ENCODE results near the gene TMPRSS9. TPM values are rescaled to one million over a fixed set of nuclear protein-coding genes. Genes with fewer than 3 reads are reported as not detected.

The TMPRSS9 gene
- total RNA-seq, 1 experiment from 2014 or later = not detected

DNA sequence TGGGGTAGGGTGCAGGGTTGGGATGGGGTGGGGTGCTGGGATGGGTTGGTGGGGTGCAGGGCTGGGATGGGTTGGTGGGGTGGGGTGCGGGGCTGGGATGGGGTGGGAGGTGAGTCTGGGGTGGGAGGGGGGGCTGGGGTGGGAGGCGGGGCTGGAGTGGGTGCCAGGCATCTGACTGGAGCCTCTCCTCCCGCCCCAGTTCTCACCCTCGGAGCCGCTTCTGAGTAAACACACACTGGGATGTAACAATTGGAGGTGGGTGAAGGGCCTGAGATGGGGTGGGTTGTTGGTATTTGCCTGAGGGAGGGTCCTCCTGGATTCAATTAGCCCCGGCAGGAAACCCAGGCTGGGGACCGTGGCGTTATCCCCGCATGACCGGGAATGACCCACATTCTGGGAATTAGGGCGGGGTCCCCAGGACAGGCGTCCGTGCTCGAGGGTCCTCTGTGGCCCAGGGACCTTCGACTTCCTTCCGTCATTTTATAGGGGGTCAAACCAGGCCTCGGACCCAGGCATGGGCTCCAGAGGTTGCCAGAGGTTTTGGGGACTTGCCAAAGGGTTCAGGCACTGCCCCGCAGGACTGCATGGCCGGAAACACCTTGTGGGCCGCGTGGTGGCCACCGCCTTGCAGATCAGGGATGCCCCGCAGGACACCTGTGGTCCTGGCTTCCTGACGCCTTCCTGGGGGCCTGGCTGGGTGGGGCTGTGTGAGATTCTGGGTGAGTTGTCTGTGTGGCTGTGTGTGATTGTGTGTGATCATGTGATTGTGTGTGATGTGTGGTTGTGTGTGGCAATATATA, 1.4 kb downstream of the TMPRSS9 start:
- no peak for DNase-seq (ENCODE audit: low read depth)

DNA sequence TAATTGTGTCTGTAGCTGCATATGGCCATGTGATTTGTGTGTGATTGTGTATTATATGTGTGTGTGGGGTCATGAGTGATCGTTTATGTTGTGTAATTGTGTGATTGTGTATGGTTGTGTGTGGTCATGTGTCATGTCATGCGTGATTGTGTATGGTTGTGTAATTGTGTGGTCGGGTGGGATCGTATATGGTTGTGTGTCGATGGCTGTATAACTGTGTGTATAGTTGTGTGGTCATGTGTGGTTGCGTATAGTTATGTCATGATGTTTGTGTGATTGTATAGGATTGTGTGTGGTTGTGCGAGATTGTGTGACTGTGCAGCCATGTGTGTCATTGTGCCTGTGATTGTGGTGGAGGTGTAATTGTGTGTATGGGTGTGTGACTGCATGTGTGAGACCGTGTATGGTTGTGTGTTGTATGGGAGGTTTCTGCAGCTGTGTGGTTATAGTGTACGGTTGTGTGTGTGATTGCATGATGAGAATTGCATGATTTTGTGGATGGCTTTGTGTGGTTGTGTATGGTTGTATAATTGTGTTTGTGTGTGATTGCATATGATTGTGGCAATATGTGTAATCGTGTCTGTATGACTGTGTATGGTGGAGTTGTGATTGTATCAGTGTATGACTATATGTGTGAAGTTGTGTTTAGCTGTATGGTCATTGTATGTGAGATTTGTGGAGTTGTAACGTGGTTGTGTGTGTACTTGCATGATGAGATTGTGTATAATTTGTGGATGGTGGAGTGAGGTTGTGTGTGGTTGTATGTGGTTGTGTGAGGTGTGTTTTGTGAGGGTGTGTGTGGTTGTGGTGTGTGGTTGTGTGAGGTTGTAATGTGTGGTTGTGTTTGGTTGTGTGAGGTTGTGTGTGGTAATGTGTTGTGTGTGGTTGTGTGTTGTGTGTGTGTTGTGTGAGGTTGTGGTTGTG, 2.2 kb downstream of the TMPRSS9 start:
- DNase-seq (ENCODE audit: low read depth) = no peak

DNA sequence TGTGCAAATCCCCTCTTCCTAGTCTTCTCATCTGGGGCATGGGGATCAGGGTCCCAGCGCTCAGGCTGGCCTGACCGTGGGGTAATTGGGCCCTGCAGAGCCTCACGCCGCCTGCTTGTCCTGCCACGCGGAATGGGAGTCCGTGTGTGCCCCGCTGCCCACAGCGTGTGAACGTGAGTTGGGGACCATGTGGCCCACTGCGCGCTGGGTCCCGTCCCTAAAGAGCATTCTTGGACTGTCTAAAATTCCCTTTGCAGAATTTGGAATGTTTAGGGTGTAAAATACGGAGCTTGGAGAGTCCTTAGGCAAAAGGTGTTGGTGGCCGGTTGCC, 2.9 kb downstream of the TMPRSS9 start:
- DNase-seq (ENCODE audit: low read depth) = no peak

DNA sequence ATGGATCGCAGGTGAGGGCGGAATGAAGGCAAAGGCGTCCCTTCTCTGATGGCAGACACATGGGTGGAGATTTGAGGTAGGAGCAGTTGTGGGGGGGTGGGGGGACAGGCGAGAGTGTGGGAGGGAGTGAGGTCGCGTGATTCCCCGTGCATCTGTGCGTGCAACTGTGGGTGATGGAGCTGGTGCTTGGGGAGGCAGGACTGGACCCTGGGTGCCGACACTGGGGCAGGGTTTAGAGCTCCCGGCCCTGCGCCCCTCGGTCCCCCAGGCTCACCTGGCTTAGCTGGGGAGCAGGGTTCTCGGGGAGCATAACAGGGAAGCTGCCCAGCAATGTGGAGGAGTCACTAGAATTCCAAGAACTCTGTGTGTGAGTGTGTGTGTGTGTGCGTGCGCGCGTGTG, 3.4 kb downstream of the TMPRSS9 start:
- no peak for DNase-seq (ENCODE audit: low read depth)

DNA sequence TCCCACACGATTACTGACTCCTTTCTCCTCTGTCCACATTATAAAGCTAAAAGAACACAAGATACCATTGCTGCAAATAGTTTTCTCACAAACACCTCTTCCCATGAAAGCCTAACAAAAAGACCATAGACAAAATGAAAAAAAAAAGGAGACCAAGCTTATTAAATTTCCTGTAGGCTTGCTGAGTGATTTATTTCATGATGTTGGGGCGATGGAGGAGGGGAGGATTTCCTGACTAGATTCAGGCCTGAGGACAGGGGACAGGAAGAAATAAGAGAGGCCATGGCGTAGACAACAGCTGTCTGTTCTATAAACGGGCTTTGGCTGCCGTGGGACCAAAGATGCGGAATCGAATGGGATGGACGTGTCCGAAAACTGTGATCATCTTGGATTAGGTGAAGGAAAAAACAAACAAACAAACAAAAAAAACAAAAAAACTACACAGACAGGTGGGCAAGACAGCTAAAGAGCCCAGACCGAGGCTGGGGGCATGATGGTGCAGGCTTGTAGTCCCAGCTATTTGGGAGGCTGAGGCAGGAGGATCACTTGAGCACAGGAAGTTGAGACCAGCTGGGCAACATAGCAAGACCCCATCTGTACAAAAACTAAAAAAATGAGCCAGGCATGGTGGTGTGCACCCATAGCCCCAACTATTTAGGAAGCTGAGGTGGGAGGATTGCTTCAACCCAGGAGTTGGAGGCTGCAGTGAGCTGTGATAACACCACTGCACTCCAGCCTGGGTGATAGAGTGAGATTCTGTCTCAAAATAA, 5.3 kb downstream of the TMPRSS9 start:
- DNase-seq (ENCODE audit: low read depth) = no peak

DNA sequence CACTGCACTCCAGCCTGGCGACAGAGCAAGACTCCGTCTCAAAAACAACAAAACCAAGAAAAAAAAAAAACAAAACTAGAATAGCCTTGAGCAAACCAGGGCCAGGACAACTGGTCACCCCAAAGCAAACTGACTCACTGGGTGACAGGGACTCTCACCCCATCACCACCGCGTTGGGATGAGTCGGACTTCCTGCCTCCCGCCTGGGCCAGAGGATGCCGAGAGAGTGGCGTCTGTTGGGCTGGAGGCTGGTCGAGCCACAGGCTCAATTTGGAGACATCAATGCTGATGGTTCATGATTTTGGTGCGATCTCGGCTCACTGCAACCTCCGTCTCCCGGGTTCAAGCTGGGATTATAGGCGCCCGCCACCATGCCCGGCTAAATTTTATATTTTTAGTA, 11.6 kb downstream of the TMPRSS9 start:
- peak; percentile 84 for DNase-seq (ENCODE audit: low read depth)

DNA sequence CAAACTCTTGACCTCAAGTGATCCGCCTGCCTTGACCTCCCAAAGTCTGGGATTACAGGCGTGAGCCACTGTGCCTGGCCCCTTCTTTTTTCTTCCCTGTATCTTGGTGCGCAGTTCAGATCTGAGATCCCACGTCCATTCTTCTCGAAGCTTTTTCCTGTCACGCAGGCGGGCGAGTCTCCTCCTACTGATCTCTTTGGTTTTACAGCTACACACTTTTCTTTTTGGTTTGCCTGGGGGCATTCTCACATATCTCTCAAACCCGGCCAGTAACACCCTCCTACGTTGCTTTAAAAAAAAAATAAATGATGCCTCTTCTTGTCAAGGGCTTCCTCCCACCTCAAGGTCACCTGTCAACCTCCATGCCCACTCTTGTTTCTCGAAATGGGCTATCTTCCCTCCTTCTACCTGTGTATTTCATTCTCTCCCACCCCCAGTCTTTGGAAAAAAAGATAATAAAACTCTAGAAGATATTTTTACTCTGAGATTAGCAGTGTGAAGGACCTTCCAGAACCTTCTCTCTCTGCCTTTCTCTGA, 12.1 kb downstream of the TMPRSS9 start:
- DNase-seq (ENCODE audit: low read depth) = peak; percentile 75

DNA sequence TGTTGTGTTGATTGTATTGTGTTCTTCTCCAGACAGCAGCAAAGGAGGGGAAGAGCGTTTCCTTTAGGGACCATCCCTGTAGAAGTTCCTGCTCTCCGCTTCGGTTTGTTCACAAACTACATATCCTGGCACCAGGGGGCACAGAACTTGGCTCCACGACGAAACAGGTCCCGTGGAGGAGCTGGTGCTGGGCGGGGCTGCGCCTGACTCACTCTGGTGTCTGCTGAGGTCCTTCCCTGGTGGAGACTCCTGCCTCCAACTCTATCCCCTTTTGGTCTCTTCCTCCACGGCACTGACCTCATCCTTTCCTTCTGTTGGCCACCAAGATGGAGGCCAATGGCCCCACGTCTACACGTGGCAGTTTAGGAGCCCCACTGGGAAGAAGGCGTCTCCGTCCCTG, 14.7 kb downstream of the TMPRSS9 start:
- no peak for DNase-seq (ENCODE audit: low read depth)

DNA sequence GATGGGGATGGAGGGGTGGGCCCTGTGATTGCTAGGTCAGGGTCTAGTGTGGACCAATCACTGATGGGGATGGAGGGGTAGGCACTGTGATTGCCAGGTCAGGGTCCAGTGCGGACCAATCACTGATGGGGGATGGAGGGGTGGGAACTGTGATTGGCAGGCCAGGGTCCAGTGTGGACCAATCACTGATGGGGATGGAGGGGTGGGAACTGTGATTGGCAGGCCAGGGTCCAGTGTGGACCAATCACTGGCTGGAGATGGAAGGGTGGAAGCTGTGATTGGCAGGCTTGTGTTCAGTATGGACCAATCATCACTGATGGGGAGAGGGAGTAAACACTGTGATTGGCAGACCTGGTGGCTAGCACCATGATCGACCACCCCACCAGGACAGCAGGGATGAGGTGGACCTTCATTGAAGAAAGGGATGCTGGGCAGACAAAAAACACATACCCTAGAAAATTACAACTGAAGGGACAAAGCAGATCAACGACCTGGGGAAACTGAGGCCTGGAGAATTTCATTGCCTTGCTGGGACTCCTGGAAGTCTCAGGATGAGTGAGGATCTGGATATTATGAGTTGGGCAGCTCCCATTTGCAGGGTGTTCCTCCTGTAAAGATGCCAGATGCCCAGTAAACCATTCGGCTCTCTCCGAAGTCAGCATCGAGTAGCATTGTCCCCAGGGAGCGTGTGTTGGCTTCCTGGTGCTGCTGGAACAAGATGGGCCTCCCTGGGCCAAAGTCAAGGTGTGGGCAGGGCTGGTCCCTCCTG, 15.5 kb downstream of the TMPRSS9 start:
- DNase-seq (ENCODE audit: low read depth) = no peak

DNA sequence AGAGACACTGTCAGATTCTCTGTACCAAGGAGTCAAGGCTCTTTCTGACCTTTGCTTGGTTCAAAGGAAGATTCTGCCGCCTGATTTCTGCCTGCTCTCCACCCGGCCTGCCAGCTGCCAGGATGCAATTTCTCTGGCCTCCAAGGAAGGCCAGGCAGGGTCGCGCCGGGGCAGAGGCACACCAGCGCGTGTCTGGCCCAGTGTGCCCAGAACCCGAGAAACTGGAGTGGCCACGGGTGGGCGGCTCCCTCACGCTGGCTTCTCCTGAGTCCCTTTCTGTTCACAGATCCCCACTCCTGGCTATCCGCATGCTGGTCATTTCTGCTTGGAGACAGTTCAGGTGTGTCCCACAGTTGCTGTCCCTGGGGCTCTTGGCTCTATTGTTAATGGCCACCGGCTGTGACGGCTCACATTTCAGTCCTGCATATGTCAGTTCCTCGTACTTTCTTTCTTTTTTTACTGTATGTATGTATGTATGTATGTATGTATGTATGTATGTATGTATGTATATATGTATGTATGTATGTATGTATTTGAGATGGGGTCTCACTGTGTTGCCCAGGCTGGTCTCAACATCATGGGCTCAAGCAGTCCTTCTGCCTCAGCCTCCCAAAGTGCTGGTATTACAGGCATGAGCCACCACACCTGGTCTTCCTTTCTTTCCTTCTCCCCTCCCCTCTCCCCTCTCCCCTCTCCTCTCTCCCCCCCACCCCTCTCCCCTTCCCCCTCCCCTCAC, 16.9 kb downstream of the TMPRSS9 start:
- no peak for DNase-seq (ENCODE audit: low read depth)

DNA sequence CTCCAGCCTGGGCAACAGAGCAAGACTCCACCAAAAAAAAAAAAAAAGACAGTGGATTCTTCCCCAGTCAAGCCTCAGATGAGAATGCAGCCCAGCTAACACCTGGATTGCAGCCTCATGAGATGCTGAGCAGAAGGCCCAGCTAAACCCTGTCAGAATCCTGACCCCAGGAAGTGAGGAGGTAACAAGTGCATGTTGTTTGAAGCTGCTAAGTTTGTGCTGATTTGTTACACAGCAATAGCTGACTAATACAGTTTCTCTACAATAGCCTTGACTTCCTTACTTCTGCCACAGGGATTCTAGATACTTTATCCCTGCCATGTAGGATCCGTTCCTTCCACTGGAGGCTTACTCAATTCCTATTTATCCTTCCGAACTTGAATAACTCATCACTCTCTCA, 20.5 kb downstream of the TMPRSS9 start:
- DNase-seq (ENCODE audit: low read depth) = no peak

DNA sequence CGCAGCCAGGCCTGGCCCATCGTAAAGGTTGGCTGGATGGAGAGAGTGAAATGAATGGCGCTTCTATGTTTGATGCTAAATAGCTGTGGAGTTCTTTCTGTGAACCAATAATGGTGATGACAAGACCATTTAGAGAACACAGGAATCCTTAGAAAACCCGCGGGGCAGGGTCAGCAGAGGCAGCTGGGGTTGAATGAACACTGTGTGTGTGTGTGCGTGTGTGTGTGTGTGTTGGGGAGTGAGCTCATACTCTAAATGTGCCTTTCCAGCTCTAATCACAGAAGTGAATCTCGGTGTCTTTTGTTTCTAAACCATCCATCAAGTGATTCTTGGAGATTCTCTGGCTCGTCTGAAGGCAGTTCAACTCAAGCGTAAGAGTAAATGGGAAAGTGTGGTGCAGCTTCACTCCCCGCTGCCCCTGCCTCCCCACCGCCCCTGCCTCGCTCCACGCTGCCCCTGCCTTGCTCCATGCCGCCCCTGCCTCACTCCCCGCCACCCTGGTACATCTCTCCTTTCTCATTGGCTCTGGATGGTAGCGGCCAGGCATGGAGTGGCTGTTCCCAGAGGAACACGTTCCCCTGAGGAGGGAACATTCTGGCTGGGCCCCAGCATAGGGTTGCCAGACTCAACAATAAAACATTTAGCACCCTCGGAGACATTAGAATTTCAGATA, 21.2 kb downstream of the TMPRSS9 start:
- peak; percentile 72 for DNase-seq (ENCODE audit: low read depth)

DNA sequence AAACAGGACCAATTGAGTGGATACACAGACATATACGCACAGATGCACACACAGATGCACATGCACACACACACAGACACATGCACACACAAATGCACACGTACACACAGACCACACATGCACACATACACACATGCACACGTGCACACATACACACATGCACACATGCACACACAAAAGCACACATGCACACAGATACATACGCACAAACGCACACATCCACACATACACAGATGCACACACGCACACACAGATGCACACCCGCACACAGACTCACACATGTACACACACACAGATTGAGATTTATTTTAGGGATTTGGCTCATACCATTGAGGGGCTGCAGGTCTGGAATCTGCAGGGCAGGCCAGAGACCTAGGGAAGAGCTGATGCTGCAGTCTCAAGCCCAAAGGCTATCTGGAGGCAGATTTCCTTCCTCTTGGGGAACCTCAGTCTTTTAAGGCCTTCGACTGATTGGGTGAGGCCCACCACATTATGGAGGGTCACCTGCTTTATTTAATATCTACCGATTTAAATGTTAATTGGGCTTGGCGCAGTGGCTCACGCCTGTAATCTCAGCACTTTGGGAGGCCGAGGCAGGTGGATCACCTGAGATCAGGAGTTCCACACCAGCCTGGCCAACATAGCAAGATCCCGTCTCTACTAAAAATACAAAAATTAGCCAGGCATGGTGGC, 22.6 kb downstream of the TMPRSS9 start:
- DNase-seq (ENCODE audit: low read depth) = no peak

DNA sequence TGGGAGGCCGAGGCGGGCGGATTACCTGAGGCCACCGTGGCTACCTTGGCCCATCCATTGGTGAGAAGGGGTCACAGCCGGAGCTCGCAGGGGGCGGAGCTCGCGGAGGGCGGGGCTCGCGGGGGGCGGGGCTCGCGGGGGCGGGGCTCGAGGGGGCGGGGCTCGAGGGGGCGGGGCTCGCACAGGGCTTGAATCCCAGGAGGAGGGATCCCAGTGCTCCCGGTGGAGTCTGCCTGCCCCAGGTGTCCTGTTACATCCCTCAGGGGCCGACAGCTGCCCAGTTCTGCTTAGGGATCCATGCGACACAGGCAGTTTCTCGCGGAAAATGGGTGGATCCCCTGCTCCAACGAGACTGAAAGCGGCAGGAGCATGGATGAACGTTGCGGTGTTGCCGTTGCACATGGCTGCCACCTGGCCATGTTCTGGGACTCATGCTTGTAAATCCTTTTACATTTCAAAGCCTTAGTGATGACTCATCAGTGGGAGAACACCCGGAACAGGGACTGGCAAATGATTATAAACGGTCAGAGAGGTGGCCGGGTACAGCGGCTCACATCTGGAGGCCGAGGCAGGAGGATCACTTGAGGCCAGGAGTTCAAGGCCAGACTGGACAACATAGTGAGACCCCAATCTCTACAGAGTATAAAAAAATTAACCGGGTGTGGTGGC, 25.1 kb downstream of the TMPRSS9 start:
- DNase-seq (ENCODE audit: low read depth) = peak; percentile 96

DNA sequence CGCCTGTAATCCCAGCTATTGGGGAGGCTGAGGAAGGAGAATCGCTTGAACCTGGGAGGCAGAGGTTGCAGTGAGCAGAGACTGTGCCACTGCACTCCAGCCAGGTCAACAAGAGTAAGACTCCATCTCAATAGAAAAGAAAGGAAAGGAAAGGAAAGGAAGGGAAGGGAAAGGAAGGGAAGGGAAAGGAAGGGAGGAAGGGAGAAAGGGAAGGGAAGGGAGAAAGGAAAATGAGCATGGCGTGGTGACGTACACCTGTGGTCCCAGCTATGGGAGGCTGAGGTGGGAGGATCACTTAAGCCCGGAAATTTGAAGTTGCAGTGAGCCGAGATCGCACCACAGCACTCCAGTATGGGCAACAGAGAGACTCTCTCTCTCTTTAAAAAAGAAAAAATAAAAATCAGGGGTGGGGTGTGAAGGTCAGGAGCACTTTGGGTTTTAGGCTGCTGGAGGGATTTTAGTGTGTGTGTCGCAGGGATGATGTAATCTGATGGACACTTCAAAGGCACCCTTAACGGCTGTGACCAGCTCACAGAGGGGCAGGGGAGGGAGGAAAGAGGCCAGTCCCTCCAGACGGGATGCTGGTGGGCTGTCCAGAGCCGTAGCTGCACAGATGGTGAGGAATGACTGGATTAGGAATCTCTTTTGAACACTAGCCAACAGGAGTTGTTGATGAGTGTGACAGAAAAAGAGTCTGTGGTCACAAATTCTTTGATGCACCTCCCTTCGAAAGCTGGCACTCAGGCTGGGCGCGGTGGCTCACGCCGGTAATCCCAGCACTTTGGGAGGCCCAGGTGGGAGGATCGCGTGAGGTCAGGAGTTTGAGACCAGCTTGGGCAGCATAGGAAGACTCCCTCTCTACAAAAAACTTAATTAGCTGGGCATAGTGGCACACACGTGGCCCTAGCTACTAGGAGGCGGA, 27.6 kb downstream of the TMPRSS9 start:
- peak; percentile 44 for DNase-seq (ENCODE audit: low read depth)

DNA sequence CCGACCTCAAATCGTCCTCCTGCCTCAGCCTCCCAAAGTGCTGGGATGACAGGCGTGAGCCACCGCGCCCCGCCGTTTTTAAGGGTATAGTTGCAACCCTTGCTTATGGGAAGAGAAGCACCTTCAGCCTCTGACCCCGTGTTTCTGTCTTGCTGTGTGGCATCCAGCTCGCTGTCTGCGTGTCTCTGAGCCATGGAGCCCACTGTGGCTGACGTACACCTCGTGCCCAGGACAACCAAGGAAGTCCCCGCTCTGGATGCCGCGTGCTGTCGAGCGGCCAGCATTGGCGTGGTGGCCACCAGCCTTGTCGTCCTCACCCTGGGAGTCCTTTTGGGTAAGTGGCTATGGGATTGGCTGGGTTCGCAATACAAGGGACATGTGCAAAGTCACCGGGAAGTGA, 29.5 kb downstream of the TMPRSS9 start:
- no peak for DNase-seq (ENCODE audit: low read depth)

DNA sequence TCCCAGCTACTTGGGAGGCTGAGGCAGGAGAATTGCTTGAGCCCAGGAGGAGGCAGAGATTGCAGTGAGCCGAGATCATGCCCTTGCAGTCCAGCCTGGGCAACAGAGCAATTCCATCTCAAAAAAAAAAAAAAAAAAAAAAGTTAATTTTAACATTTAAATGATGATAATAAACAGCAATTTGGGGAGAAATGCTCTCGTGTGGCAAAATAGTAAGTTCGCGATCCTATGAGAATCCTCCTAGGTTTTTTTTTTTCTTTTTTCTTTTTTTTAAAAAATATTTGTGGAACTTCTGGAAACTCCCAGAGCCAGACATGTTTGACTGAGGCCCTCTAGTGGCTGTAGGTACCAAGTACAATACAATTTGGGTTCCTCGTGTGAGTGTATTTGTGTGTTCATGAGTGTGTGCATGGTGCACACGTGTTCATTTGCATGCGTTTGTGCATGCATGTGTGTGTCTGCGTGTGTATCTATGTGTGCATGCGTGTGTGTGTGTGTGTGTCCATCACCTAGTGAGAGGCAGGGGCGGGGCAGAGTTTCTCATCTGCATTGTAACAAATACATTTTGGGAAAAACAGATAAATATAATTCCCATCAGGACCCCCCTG, 31.2 kb downstream of the TMPRSS9 start:
- DNase-seq (ENCODE audit: low read depth) = peak; percentile 72

Measured in RPMI7951 (cell line).